Effector CD4-positive, alpha-beta T cell (primary cell): Measurements from ENCODE around the gene ATP11A.

Experiments used
- DNase-seq: peaks from one replicate; pipeline ENCODE4 v3.0.0-alpha.2; 2020

The ATP11A gene

GRCh38 chr13:112711528-112712265 lies 21.9 kb downstream of the ATP11A start:
- no peak for DNase-seq

DNA sequence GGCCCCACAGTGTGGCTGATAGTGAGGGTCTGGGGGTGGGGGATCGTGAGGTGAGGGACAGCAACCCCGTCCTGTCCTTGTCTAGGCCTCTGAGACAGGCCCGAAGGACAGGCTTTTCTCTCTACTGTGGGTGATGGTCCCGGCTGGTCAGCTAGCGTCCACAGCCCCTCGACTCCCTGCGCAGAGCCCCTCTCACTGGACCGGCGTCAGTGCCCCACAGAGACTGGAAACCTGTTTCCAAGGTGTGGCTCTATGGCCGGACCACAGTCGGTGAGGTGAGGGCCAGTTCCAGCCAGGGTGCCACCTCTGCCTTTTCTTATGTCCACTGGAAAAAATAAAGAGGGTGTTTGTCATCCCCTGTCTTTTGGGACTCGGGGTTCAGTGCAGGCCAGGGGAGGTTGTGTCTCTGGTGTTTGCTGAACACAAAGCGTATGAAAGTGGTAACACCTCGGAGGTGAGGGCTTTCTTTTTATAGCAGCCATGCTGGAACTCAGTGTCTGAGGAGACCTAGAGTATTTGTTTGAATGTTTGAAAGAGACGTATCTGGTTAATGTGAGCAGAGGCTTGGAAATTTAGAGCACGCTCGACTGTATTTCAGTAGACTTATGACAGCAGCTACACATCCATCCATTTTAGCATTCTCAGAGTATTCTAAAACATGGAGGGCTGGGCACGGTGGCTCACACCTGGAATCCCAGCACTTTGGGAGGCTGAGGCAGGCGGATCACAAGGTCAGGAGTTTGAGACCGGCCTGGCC lies 22.8 kb downstream of the ATP11A start:
- DNase-seq: no peak

DNA sequence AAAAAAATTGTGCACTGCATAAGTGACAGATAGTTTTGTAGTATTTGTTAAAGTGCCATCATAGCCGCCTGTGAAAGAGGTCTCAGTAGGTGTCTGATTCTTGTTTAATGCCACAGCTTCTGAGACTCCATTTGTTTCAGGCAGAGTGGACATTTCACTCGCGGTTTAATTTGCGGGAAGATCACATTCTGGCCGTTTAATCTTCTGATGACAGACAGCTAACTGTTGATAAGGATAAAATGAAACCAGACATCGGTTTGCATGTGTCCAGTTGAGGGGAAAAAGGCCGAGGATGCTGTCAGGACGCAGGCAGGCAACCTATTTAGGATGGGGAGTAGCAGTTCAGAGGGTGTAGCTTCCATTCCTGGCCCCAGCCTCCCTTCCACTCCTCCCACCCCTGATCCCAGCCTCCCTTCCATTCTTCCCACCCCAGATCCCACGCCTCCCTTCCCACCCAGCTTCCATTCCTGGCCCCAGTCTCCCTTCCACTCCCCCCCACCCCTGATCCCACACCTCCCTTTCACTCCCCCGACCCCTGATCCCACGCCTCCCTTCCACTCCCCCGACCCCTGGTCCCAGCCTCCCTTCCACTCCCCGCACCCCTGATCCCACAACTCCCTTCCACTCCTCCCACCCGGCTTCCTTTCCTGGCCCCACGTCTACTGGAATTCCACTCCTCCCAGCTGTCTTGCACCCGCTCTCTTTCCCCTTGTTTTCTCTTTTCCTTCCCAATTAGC lies 23.8 kb downstream of the ATP11A start:
- DNase-seq: no peak

DNA sequence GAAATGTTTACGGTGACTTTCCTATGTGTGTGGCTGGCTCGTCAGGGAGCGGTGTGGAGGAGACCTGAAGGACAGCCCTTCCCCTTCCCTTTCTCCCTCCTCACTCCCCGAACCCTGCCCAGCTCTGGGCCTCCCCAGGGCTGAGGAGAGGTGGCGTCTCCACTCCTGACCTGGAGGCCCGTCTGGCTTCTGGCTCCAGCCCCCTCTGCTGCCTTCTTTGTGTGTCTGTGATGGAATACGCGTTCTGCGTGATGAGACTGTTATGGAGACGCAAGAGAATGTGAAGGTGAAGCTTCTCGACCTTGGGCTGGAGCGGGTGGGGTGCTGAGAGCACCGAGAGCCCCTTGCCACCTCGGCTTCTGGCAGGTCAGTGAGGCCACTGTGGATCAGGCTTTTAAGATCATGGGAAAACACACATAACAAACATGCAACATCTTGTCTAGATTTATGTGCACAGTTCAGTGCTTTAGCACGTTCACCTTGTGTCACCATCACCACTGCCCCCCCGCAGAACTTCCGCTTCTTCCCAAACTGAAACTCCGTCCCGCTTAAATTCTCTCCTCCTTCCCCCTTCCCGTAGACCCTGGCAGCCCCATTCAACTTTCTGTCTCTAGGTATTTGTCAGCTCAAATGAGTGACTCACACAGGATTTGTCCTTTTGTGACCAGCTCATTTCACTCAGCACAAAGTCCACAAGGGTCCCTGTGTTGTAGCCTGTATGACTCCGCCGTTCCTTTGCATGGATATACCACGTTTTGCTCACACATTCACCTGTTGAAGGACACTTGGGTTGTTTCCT lies 24.7 kb downstream of the ATP11A start:
- DNase-seq: no peak

- DNase-seq: no peak
Measured at GRCh38 chr13:112715210-112715609, 25.4 kb downstream of the ATP11A start.

GRCh38 chr13:112715715-112716460 lies 26.1 kb downstream of the ATP11A start:
- no peak for DNase-seq

DNA sequence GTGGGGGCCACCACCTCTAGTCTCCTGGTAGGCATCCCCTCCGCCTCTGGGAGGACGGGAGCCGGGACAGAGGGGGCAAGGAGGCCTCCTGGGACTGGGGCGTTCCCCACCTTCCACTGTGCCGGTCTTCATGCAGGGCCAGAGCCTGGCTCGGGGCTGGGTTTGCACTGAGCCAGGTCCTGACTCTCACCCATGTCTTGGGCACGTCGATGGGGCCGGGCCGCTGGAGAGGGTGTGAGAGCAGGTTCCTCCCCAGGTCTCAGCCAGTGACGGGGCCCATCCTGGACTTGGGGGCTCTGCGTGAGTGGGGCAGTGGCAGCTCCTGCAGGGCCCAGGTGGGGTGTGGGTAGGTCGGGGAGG lies 26.6 kb downstream of the ATP11A start:
- DNase-seq: no peak

GRCh38 chr13:112716841-112717520 lies 27.1 kb downstream of the ATP11A start:
- DNase-seq: no peak

DNA sequence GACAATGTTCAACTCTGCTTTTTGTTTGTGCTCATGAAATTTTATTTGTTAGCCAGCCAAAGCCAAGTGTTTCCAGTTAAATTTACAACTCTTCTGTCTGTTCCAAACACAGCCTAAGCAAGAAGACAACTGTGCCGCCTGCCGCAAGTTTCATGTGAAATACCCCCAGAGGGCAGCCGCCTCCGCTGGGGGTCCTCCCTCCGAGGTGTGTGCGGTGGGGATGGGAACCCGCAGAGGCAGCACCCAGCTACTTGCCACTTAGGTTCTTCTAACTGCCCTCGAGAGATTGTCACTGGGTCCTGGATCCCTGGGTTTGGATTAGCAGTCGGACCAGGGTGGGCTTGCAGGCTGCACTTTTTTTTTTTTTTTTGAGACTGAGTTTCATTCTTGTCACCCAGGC lies 28.5 kb downstream of the ATP11A start:
- no peak for DNase-seq

- no peak for DNase-seq
Measured at GRCh38 chr13:112719016-112719415, 29.2 kb downstream of the ATP11A start.

- no peak for DNase-seq
Measured at GRCh38 chr13:112719556-112719955, 29.7 kb downstream of the ATP11A start.

GRCh38 chr13:112720251-112720650 lies 30.4 kb downstream of the ATP11A start:
- no peak for DNase-seq

- DNase-seq: no peak
Measured at GRCh38 chr13:112720814-112721197, 31.0 kb downstream of the ATP11A start.

- no peak for DNase-seq
Measured at GRCh38 chr13:112721198-112722104, 31.6 kb downstream of the ATP11A start.

GRCh38 chr13:112722433-112723263 lies 32.8 kb downstream of the ATP11A start:
- DNase-seq: no peak

DNA sequence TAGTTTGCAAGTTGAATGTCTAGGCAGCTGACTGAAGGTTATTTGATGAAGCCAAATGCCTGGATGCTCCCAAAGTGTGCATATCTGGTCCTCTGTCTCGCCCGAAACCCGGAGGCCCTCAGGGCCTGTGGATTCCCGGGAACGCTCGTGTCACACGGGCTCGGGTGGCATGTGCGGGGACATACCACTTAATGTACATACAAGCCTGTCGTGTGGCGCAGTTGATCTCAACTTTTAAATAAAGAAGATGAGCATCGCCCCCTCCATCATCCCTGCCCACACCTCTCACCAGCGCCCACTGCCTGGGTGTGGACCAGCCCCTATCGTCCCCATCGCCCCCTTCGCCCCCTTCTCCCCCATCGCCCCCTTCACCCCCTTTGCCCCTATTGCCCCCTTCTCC lies 33.9 kb downstream of the ATP11A start:
- DNase-seq: no peak

GRCh38 chr13:112724788-112725345 lies 35.0 kb downstream of the ATP11A start:
- DNase-seq: no peak

DNA sequence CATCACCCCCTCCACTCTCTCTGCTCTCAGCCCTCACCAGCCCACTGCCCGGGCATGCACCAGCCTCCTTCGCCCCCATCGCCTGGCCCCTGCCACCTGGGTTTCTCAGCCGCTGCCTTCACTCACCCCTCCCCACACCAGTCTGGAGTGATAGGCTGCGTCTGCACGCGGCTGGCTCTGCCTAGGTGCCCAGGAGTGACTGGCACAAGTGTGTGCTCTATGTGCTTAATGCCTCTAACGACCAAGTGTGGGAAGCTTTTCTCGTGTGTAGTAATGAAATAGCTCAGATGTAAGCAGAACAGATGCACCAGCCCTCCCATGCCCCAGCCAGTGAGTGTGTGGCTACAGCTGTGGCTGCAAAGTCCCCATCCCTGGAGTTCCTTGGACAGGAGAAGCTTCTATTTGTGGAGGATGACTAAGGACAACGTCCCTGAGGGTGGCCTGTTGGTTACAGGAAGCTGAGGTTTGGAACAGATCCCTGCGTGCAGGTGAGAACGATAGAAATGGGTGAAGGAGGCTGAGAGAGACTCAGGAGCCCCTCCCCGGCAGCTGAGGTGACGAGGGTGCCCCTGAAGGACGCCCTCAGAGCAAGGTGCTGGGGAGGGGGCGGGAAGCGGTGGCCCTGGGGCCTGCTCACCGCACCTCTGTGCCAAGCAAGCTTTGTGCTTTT lies 35.6 kb downstream of the ATP11A start:
- no peak for DNase-seq
